Hepatocyte (in vitro differentiated cells): ENCODE results near the gene MEX3A.

ENCODE experiments used
- CTCF ChIP-seq: fragments of 200-600 bp; sonication (generic); IDR thresholded peaks from 2 replicates; pipeline ENCODE4 v1.5.1; 2016; ENCODE audit warnings: antibody characterized with exemption, mild to moderate bottlenecking; ENCODE audit not compliant: poor library complexity
- EZH2phosphoT487 ChIP-seq: fragments of 200-600 bp; sonication (generic); IDR thresholded peaks from one replicate; pipeline ENCODE4 v1.6.1; 2018; ENCODE audit warnings: antibody characterized with exemption, mild to moderate bottlenecking, low read depth, moderate library complexity; ENCODE audit not compliant: unreplicated experiment, severe bottlenecking

- TF ChIP-seq CTCF (no peak), EZH2phosphoT487 (no peak)
Observed at GRCh38 chr1:156118177-156118868, 36.1 kb upstream of the MEX3A start.
